ENCODE measurements around the gene THPO.

The THPO gene

DNA sequence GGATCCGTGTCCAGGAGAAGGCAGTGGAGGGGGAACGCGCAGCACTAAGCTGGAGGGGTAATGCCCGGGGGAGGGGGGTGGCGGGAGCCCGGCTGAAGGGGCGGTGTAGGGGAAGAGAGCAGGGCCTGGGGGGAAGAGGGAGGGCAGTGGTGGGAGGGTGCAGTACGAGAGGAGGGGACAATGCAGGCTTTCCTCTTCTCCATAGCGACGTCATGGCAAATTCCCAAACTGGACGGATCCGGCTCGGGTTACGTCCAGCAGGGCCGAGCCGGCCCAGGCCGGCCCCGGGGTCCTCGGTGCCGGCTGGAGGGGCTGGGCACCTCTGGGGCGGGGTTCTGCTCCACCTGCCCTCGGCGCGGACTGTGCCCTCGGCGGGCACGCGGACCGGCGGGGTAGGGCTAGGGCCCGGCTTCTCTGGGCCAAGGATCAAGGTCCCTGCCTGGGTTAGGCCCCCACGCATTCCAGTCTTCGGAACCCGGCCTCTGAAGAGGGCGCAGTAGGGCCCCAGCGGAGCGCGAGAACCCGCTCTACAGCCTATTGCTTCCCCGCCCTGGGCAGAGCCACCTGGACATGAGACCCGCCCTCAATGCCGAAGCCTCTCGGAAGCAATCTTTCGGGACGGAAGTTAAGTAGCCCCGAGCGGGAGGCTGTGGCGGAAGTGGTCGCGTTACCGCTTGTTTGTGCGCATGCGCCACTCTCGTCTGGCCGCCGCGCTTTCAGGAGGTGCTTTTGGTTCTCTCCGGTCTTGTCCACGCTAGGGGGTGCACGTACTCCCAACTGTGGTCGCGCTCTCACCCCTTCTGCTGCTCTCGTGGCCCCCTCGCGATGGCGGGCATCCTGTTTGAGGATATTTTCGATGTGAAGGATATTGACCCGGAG lies 15.1 kb downstream of the THPO start:
- peak; percentile 89 for DNase-seq (ENCODE audit: low read depth)

GRCh38 chr3:184361932-184362667 lies 15.9 kb downstream of the THPO start:
- DNase-seq (ENCODE audit: low read depth), result no peak

- DNase-seq (ENCODE audit: low read depth), result no peak
Observed at GRCh38 chr3:184361532-184361931, 16.5 kb downstream of the THPO start, which contains the start of the genes CLCN2 and POLR2H. Gene CLCN2 (minus strand): TSS chr3:184361605. CDS start chr3:184361479, 126 bp downstream. Gene POLR2H (plus strand): TSS chr3:184361710. CDS start chr3:184363493, 1,783 bp downstream.

DNA sequence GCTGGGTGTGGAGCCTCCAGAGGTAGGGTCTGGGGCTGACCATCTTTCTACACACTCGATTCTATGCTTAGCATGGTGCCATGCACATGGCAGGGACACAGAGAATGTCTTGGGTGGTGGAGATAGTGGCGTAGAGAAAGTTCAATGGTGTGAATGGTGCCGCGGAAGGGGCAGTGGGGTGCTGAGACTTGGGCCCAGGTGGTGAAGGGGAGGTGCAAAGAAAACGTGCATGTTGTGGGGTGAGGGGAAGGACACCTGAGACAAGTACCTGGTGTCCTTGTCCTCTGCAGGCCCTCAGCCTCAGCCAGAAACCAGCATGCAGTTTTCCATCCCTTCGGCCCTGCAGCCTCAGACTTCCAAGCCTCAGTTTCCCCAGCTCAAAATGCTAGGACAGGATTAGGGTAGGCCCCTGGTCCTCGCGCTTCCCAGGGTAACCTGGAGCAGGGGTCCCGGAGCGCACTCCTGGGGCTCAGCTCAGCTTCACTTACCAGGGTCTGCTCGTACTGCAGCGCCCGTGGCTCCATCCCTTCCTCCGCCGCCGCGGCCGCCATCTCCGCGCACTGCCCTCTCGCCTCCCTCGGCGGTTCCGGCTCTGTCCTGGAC lies 17.0 kb downstream of the THPO start:
- no peak for DNase-seq (ENCODE audit: low read depth)

- no peak for DNase-seq (ENCODE audit: low read depth)
Observed at GRCh38 chr3:184360070-184360928, 17.7 kb downstream of the THPO start.

DNA sequence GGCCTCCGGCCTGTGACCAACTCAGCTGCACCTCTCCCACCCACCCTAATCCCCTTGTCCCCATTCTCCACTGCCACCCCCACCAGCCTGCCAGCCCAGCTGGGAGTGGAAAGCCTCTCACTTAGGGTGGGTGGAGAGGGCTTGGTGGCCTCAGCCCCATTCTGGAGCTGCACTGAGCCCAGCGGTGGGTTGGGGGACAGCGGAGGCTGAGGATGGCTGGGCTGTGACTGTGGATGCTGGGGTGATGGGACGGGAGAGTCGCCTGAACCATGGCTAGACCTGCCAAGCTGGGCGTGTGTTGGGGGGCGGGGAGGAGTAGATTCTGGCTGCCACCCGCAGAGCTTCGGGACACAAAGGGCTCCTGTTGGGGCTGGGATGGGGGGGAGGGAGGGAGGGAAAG lies 18.4 kb downstream of the THPO start:
- no peak for DNase-seq (ENCODE audit: low read depth)

DNA sequence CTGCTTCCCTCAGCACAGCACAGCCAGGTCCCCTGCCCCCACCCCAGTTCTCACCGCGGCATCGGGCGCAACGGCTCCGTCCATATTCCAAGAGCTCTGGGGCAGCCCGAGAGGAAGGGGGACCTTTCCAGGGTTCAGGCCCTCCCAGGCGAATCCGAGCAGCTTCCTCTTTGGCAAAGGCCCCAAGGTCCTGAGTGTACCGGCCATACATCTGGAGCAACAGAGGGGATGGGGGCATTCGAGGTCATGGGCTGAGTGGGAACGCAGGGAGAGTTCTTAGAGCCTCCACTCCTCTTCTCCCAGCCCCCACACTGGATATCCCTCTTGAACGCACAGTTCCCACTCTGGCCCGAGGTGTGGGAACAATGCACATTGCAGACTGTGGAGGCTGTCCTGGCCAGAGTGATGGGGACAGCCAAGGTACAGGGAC lies 19.1 kb downstream of the THPO start:
- DNase-seq (ENCODE audit: low read depth), result no peak

GRCh38 chr3:184358124-184358767 lies 19.8 kb downstream of the THPO start:
- no peak for DNase-seq (ENCODE audit: low read depth)

GRCh38 chr3:184357248-184358123 lies 20.5 kb downstream of the THPO start:
- DNase-seq (ENCODE audit: low read depth), result no peak

DNA sequence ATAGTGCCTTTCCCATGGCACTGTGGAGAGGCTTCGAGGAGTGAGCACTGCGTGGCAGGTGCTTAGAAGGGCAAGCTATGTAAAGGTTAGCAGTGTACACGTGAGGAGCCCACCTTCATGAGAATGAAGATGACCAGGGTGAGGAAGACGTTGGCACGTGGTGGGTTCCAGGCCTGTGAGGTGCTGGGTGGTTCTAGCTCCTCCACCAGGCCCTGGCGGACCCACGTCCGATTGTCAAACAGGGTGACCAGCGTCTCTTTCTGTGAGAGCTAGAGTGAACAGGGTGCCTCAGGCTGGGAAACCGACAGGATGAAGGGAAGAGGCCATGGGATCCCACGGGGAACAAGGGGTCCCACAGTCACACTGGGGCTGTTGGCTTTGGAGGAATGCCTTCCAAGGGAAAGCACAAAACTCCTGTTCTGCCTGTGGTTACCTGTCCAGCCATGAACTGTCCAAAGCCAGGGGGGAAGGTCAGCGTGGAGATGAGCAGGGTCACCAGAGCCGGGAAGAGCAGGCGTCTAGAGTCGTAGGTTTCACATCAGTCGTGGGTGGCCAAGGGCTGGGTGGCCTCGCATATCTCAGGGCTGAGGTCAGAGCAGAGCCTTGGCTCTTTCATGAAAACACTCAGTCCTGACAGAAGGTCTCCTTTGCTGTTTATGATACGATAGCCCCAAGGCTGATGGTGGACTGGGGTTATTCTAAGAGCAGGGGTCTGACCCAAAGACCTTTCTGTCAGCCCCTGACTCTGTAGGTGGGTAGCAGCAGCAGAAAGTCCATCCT lies 22.6 kb downstream of the THPO start:
- no peak for DNase-seq (ENCODE audit: low read depth)

- no peak for DNase-seq (ENCODE audit: low read depth)
Observed at GRCh38 chr3:184354754-184355153, 23.3 kb downstream of the THPO start.

GRCh38 chr3:184354121-184354728 lies 23.8 kb downstream of the THPO start:
- DNase-seq (ENCODE audit: low read depth), result peak; percentile 54

DNA sequence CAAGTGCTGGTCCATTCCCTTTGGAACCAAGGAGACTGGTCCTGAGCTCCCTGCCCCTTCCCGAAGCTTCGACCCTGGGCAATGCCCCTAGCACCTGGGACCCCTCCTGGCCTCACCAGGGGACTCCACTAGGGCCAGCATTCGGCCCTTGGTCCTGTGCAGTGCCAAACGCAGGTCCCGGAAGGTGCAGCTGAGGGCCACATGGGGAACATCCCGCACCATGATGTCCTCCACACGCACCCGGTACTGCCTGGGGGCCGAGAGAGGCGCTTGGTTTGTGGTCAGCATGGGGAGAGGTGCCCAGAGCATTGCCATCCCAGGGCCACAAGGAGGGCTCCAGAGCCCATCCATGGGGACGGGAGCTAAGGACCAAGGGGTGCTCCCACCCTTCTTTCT lies 24.5 kb downstream of the THPO start:
- no peak for DNase-seq (ENCODE audit: low read depth)

GRCh38 chr3:184352897-184353545 lies 25.0 kb downstream of the THPO start:
- DNase-seq (ENCODE audit: low read depth), result no peak

DNA sequence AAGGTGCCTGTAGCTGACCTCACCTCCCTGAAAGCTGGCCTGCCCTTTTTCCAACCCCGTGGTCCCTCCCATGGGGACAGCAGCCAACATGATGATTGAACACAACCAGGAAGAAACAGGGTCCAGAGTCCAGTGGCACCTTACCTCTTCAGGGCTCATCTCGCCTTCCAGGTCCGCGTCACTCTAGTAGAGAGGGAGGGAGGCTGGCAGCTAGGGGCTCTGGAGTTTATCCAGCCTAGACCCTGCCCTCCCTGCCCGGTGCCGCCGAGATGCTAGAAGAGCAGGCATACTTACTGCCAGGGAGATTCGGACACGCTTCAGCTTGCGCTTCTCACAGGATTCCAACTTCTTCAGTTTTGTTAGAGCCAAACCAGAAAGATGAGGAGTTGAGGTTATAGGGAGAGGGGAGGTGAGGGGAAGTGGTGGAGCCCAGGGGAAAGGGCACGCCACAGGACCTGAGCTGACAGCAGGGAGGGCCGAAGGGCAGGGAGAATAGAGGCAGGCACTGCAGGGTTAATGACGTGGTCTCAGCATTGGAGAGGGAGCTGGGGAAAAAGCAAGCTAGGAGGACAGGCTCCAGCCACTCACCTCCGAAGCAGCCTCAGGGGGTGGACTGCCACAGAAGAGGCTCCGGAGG lies 25.7 kb downstream of the THPO start:
- DNase-seq (ENCODE audit: low read depth), result no peak

- no peak for DNase-seq (ENCODE audit: low read depth)
Observed at GRCh38 chr3:184351511-184352148, 26.4 kb downstream of the THPO start.

- DNase-seq (ENCODE audit: low read depth), result no peak
Observed at GRCh38 chr3:184350618-184351017, 27.4 kb downstream of the THPO start.
